Inflammatory macrophage treated with lipopolysaccharide for 4 hours (primary cell): ENCODE measurements around the gene PILRB.
"Not testable (repeated sequence)": the region's sequence is repeated elsewhere in the genome, so short reads cannot be mapped to it uniquely, and the experiment has no call there.

Experiments used
- DNase-seq: peaks from one replicate; pipeline ENCODE4 v3.0.0-alpha.2; 2020

Gene PILRB

DNA sequence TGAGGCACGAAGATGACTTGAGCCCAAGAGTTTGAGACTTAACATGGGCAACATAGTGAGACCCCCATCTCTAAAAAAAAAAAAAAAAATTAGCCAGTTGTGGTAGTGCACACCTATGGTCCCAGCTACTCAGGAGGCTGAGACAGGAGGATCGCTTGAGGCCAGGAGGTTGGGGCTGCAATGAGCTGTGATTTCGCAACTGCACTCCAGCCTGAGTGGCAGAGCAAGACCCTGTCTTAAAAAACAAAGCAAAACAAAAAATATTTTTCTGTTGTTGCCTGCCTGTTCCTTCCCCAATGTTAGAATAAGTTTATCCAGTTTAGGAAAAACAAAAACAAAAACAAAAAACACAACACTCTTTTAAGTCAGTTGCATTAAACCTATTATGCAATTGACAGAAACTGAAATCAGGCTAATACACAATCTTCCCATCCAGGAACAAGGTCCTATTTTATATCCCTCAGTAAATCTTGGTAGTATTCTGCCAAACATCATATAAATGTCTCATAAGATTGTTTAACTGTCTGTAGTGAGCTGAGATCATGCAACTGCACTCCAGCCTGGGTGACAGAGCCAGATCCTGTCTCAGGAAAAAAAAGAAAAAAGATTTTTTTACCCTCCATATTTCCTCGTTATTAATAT, 20.3 kb downstream of the PILRB start:
- DNase-seq, result peak; percentile 62

- DNase-seq, result peak; percentile 89
Observed at GRCh38 chr7:100380196-100380595, 22.3 kb downstream of the PILRB start.

DNA sequence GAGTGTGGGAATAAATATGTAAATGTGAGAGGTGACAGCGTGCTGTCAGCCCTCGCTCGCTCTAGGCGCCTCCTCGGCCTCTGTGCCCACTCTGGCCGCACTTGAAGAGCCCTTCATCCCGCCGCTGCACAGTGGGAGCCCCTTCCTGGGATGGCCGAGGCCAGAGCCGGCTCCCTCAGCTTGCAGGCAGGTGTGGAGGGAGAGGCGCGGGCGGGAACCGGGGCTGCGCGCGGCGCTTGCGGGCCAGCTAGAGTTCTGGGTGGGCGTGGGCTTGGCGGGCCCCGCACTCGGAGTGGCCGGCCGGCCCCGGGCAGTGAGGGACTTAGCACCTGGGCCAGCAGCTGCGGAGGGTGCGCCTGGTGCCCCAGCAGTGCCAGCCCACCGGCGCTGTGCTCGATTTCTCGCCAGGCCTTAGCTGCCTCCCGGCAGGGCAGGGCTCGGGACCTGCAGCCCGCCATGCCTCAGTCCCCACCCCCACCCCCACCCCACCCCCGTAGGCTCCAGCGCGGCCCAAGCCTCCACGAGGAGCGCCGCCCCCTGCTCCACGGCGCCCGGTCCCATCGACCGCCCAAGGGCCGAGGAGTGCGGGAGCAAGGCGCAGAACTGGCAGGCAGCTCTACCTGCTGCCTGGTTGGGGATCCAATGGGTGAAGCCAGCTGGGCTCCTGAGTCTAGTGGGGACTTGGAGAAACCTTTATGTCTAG, 23.8 kb downstream of the PILRB start:
- DNase-seq, result not testable (repeated sequence)

DNA sequence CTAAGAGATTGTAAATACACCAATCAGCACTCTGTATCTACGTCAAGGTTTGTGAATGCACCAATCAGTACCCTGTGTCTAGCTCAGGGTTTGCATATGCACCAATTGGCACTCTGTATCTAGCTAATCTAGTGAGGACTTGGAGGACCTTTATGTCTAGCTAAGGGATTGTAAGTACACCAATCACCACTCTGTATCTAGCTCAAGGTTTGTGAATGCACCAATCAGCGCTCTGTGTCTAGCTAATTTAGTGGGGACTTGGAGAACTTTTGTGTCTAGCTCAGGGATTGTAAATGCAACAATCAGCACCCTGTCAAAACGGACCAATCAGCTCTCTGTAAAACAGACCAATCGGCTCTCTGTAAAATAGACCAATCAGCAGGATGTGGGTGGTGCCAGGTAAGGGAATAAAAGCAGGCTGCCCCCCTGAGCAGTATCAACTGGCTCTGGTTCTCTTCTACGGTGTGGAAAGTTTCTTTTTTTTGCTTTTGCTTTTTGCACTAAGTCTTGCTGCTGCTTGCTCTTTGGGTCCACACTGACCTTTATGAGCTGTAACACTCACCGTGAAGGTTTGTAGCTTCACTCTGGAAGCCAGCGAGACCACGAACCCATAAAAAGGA, 24.4 kb downstream of the PILRB start:
- peak; percentile 26 for DNase-seq

- DNase-seq, result peak; percentile 83
Observed at GRCh38 chr7:100384628-100385294, 26.8 kb downstream of the PILRB start.

DNA sequence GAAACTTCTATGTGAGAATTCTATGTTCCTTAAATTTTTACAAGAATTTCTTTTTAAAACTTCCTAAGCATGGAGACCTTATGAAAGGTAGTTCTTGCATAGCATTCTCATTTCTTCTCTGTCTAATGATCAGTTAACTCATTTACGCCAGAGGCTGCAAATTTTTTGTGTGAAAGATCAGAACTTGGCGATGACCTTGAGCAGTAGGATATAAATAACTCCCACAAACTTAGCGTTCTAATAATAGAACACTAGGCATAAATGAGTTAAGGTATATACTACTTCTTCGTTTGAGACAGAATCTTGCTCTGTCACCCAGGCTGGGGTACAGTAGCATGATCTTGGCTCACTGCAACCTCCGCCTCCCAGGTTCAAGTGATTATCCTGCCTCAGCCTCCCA, 29.0 kb downstream of the PILRB start:
- DNase-seq, result no peak

GRCh38 chr7:100387695-100388094, 29.8 kb downstream of the PILRB start:
- DNase-seq, result peak; percentile 48

- DNase-seq, result no peak
Observed at GRCh38 chr7:100389437-100390088, 31.6 kb downstream of the PILRB start.

DNA sequence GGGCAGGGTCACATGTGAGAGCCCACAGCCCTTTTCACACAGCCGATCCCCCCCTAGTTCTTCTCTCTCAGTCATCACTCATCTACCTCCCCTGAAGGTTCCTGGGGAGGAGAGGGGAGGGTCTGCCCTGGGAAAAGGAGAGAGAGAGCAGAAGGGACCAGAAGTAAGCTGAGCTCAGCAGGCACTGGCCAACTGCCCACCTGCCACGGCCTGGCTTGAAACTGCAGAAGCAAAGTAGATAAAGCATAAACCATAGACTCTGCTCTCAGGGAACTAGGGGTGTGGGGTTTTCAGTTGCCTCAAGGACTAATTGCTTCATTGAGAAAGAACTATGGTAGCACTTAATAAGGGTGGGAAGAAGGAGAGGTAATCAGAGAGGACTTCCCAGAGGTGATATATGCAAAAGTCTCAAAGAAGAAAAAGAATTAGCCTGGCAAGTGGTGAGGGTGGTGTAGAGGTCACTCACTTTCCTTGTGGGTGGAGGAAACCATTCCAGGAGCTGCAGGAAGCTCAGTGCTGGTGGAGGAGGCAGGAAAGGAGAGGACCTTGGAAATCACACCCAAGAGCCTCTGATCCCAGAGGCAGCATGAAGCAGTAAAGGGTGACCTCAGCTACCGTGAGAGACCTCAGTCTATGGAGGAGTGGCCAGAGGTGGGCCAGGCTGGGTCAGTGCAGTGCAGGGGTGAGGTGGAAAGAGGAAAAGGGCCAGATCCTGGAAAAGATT, 32.5 kb downstream of the PILRB start:
- no peak for DNase-seq

- DNase-seq, result peak; percentile 58
Observed at GRCh38 chr7:100393233-100393905, 35.5 kb downstream of the PILRB start.

- no peak for DNase-seq
Observed at GRCh38 chr7:100394077-100394476, 36.2 kb downstream of the PILRB start.

GRCh38 chr7:100396421-100396982, 38.6 kb downstream of the PILRB start:
- DNase-seq, result peak; percentile 97

DNA sequence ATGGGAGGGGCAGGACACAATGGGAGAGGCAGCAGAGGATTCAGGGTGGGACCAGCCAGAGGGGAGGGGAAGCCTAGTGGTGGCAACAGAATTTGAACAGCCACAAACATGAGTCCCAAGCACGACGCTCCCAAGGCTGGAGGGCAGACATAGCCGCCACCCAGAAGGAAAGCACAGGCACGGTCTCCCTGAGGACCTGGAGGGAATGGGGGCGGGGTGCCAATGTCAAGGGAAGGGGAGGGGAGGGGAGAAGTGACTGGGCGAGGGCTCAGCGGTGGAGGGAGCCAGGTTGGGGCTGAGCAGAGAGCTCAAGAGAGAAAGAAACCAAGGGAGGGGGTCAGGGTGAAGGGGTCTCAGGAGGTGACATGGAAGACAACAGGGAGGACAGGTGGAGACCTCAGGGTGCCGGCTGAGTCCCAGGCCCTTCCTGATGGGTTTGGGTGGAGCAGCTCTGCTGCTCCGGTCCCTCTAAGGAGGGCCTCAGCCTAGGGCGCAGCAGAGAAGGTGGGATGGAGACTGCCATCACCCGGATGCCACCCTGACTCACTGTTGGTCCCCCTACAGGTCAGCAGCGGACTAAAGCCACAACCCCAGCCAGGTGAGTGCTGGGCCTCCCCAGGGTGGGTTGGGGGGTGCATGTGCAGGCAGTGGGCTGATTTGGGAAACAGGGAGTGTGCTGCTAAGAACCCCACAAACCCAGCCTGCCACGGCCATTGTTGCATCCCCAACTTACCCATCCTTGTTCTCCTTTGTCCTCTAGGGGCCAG, 39.6 kb downstream of the PILRB start:
- no peak for DNase-seq

DNA sequence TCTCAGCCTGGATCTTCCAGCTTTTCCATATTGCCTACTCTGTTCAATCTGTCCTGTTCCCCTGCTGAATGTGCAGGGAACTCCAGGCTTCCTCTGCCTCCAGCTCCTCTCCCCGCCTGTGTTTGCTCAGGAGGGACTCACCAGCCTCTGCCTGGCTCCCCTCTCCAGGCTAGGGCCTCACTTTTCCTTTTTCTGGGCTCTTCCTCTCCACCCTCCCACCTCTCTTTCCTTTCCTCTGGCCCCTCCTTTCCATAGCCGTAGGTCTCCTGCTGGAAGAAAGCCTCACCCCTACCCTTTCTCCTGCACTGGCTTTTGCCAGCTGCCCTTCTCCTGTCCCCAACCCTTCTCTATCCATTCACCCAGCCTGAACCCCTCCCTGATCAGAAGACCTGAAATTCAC, 40.3 kb downstream of the PILRB start:
- DNase-seq, result no peak

GRCh38 chr7:100400041-100400440, 42.1 kb downstream of the PILRB start:
- DNase-seq, result no peak

DNA sequence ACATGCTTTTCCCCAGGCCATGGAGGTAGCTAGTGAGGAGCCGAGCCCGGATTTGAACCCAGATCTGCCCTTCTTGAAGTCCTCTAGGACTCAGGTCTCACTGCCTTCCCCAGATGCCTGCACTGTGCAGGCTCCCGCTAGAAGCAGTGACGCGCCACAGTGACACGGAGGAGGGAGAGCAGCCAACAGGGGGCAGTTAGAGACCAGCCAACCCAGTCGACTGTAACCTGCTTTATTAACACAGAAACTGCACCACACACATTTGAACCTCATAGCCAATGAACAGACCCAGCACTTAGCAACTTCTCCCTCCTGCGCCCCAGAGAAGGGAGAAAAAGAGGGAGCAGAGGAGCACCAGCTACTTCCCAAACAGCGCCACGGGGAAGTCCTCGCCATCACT, 42.7 kb downstream of the PILRB start:
- DNase-seq, result no peak

GRCh38 chr7:100401811-100402210, 43.9 kb downstream of the PILRB start:
- no peak for DNase-seq

- DNase-seq, result no peak
Observed at GRCh38 chr7:100402241-100402640, 44.3 kb downstream of the PILRB start.

DNA sequence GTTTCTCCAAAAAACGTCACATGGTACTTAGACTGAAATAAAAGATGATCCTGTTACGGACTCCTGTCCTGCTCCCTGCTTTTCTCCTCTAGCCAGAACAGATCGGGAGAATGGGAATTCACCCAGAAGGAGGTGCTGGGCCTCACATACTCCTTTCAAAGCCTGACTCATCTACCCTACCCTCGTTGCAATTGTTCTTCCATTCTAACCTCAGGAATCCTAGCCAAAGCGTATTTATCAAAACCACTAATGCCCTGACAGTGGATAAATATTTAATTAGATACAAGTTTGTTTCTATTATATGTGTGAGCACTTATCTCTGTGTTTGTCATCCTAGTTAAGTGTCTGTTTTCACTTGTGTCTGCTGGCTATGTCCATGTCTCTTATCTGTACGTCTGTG, 48.9 kb downstream of the PILRB start:
- no peak for DNase-seq

DNA sequence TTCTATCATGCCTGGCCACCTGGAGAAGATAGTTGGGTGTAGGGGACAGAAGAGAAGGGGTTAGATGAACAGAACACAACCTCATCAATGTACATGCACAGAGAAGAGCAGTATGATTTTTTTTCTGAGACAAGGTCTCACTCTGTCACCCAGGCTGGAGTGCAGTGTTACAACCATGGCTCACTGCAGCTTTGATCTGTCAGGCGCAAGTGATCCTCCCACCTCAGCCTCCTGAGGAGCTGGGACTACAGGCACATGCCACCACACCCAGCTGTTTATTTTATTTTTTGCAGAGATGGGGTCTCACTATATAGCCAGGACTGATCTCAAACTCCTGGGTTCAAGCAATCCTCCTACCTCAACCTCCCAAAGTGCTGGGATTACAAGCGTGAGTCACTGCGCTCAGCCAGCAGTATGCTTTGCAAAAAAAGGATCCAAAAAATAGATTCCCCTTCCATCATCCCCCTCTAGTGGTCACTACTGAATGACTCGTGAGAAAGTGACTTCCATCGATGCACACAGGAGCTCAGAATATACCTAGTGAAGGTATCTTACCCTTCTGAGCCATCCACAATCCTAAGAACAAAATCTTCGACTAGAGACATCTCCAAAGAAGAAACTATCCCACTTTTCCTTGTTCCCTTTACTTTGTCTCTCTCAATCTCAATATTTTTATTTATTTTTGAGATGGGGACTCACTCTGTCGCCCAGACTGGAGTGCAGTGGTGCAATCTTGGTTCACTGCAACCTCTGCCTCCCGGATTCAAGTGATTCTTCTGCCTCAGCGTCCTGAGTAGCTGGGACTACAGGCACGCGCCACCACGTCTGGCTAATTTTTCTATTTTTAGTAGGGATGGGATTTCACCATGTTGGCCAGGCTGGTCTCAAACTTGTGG, 49.6 kb downstream of the PILRB start:
- peak; percentile 69 for DNase-seq
